GM18508 (cell line): Measurements from ENCODE around the gene MT3.
"Not testable (repeated sequence)": the region's sequence is repeated elsewhere in the genome, so short reads cannot be mapped to it uniquely, and the experiment has no call there.

Experiments
- ATAC-seq: cut with Tn5 transposase; IDR thresholded peaks from one replicate; pipeline ENCODE4 v1.9.1; 2021; ENCODE audit warnings: moderate number of reproducible peaks; ENCODE audit not compliant: insufficient read depth, unreplicated experiment

The MT3 gene

DNA sequence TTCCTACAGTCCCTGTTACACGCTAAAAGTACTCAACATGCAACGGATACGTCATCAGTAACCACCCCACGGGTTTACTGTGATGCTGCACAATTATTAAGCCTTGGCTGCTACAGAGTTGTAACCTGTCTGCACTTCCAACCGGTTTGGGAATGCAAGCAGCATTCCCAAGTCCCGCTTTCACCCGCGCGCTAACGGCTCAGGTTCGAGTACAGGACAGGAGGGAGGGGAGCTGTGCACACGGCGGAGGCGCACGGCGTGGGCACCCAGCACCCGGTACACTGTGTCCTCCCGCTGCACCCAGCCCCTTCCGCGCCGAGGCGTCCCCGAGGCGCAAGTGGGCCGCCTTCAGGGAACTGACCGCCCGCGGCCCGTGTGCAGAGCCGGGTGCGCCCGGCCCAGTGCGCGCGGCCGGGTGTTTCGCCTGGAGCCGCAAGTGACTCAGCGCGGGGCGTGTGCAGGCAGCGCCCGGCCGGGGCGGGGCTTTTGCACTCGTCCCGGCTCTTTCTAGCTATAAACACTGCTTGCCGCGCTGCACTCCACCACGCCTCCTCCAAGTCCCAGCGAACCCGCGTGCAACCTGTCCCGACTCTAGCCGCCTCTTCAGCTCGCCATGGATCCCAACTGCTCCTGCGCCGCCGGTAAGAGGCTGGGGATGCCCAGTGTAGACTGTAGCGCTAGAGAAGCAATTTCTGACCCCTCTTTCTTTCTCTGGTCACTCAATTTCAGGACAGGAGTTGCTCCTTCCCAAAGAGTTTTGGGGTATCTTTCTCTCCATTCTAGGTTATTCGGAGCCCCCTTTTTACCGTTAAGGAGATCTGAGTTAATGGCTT lies 18.9 kb downstream of the MT3 start, which contains the start of gene MT2A:
Gene MT2A (plus strand): TSS at position 542 of the 833 bp plus-strand sequence. CDS start 72 bp downstream, at position 614.
- peak; percentile 47 for ATAC-seq

- ATAC-seq, result no peak
Observed at GRCh38 chr16:56608876-56609462, 19.6 kb downstream of the MT3 start.

GRCh38 chr16:56609463-56609921 lies 20.2 kb downstream of the MT3 start:
- no peak for ATAC-seq

GRCh38 chr16:56610017-56610608 lies 20.8 kb downstream of the MT3 start:
- no peak for ATAC-seq

GRCh38 chr16:56610609-56611111 lies 21.3 kb downstream of the MT3 start:
- no peak for ATAC-seq

DNA sequence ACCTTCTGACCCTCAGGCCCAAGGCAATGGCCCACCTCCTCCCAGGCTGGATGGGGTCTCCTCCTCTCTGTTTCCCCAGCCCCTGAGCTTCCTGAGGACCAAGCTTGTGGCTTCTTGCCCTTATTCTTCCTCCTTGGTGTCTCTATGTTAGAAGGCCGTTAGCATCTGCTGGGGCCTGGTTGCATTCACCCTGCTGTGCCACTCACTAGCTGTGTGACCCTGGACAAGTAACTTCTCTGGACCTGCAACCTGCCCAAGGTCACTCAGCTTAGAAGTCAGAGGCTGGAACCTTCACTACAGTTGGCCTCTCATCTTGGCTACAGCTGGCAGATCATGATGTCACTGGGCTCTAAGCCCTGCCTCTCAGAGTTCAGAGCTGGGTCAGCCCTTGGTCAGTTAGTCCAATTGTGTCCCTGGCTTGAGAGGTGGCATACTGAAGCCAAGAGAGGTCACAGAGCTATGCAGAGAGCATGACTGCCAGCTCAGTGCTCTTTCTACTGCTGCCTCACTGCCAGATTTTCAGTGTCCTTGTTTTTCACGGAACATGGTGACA lies 22.0 kb downstream of the MT3 start:
- no peak for ATAC-seq

DNA sequence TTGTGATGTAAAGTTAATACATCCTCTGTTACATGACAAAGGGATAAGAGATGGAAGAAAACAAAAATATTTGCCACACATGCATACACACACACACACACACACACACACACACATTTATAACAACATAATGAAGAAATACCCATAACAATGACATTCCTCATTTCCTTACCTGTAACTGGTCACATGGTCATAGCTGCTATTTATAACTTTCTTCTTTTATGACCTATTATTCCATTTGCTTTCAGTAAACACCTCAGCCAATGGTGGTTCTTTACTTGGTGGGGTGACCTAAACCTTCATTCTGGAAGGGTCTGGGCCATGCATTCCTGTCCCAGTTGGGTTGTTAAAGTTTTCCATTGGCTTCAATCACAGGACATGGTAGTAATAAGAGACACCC lies 24.4 kb downstream of the MT3 start:
- ATAC-seq, result no peak

DNA sequence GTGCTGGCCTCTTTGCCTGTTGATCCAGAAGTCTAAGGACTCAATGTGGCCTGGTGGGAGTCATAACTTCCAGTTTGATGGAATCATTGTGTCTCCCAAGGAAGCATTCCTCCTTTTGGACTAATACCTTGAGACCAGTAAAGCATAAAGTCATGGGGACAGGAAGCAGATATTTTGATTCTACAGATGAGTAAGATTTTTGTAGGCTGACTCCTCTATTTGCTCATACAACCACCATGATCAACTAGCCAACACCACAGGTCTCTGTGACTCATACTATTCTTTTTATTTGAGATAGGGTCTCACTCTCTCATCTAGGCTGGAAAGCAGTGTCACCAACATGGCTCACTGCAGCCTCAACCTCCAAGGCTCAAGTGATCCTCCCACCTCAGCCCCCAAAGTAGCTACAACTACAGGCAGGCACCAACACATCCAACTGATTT lies 25.2 kb downstream of the MT3 start:
- no peak for ATAC-seq

DNA sequence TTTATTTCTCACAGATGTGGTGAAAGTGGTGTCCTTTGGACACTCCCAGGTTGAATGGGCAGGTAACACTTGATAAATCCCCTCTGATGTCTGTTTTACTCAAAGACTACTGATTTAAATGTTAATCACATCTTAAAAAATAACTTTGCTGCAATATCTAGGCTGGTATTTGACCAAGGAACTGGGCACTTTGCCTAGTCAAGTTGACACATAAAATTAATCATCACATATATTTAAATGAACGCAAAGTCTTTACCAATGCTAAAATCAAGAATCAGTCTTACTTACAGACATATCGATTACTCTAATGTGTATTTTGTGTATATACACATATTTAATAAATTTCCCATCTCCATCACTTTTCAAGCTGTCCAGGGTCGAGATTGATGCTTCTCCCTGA lies 26.0 kb downstream of the MT3 start:
- ATAC-seq, result no peak

- no peak for ATAC-seq
Observed at GRCh38 chr16:56616608-56617211, 27.4 kb downstream of the MT3 start.

DNA sequence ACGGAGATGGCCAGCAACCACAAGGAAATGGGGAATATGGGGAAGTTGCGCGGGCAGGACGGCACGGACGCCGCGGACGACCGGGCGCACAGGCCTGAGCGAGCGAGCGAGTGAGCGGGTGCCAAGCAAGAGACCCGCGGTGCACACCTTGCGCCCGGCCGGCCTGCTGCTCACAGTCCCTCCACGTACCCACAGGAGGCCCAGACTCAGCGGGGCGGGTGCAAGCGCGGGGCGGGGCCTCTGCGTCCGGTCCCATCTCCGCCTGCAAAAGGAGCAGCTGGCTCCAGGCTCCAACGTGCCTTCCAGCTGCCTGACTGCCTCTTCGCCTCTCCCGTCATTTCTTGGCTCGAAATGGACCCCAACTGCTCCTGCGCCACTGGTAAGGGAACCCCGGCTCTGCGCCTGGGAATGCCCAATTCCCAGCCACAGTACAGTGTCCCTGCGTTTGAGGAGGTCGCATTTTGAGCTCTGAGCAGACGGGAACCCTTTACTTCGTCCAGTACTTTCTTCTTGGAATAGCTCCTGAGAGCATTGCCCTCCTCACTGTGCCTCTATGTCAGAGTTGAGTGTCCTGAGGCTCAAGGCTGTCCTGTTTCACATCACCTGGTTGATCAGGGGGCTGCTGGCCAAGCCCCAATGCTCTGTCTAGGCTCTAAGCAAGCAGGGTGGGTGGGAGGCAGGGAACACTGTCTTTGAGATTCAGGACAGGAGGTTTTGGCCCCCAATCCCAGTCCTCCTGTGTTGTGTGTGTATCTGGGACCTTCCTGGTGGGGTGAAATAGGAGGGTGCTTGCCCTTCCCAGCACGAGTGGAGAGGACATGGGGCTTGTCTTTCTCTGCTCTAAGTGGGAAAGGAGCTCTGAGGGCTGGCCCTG lies 28.1 kb downstream of the MT3 start:
- no peak for ATAC-seq

DNA sequence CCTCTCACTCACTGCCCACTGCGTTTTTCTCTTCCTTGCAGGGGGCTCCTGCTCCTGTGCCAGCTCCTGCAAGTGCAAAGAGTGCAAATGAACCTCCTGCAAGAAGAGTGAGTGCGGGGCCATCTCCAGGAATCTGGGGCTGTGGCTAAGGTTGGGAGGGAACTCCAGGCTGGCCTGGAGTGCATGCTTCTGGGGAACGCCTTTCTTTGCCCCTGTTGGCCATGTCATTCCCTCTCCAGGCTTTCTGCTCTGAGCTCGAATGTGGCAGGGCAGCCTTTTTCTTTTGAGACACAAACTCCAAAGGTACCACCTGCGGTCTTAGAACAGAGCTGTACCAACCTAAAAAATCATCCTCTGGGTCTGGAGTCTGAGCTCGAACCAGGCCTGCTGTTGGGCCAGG lies 28.8 kb downstream of the MT3 start:
- ATAC-seq, result no peak

DNA sequence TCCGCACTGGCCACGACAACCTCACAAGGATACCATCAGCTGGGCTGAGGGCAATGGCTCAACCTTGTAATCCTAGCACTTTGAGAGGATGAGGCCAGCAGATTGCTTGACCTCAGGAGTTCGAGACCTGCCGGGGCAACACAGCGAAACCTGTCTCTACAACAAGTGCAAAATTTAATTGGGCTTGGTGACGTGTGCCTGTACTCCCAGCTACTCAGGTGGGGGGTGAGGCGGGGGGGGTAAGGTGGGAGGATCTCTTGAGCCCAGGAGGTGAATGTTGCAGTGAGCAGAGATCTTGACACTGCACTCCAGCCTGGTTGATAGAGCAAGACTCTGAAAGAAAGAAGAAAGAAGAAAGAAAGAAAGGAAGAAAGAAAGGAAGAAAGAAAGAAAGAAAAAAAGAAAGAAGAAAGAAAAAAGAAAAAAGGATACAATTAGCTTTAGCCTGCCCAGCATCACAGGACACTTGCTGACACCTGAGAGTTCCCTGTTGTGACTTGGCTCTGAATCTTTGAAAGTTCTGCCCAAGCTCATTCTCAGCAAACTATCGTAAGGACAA lies 31.1 kb downstream of the MT3 start:
- ATAC-seq, result no peak

DNA sequence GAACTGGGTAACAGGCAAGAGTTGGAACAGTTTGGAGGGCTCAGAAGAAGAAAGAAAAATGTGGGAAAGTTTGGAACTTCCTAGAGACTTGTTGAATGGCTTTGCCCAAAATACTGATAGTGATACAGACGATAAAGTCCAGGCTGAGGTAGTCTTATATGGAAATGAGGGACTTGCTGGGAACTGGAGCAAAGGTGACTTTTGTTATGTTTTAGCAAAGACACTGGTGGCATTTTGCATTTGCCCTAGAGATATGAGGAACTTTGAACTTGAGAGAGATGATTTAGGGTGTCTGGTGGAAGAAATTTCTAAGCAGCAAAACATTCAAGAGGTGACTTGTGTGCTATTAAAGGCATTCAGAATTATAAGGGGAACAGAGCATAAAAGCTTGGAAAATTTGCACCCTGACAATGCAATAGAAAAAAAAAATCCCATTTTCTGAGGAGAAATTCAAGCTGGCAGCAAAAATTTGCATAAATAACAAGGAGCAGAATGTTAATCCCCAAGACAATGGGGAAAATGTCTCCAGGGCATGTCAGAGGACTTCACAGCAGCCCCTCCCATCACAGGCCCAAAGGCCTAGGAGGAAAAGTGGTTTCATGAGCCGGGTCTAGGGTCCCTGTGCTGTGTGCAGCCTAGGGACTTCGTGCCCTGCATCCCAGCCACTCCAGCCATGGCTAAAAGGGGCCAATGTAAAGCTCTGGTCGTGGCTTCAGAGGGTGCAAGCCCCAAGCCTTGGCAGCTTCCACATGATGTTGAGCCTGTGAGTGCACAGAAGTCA lies 32.5 kb downstream of the MT3 start:
- ATAC-seq, result not testable (repeated sequence)

DNA sequence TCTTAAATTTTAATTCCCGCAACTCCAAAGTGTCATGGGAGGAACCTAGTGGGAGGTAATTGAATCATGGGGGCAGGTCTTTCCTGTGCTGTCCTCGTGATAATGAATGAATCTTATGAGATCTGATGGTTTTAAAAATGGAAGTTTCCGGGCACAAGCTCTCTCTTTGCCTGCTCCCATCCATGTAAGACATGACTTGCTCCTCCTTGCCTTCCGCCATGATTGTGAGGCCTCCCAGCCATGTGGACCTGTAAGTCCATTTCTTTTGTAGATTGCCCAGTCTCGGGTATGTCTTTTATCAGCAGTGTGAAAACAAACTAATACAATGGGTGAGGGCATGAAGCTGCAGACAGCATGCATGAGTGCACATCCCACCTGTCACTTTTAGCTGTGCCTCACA lies 33.9 kb downstream of the MT3 start:
- not testable (repeated sequence) for ATAC-seq

- ATAC-seq, result no peak
Observed at GRCh38 chr16:56623637-56624036, 34.3 kb downstream of the MT3 start.

- no peak for ATAC-seq
Observed at GRCh38 chr16:56625140-56625942, 36.0 kb downstream of the MT3 start, which contains the start of gene MT1E. MT1E (plus strand) TSS chr16:56625781; CDS start chr16:56625852, 71 bp downstream.
